GM12865 (cell line): ENCODE data around the gene AGPAT4.

ENCODE experiments used
- DNase-seq: peaks from one replicate; pipeline ENCODE4 v3.0.0; 2010; ENCODE audit warnings: low read depth
- H3K4me3 ChIP-seq: 2 replicates; pipeline ENCODE4 v1.5.1; 2011; ENCODE audit warnings: mild to moderate bottlenecking, low read depth, low read length, control low read depth
- TF ChIP-seq, protein P1 (sequence below): IDR thresholded peaks from 2 replicates; pipeline ENCODE4 v1.5.1; 2011; ENCODE audit warnings: low read length, control low read depth, low read depth, inconsistent platforms; ENCODE audit not compliant: insufficient read depth; ENCODE audit errors: missing control alignments

The AGPAT4 gene

DNA sequence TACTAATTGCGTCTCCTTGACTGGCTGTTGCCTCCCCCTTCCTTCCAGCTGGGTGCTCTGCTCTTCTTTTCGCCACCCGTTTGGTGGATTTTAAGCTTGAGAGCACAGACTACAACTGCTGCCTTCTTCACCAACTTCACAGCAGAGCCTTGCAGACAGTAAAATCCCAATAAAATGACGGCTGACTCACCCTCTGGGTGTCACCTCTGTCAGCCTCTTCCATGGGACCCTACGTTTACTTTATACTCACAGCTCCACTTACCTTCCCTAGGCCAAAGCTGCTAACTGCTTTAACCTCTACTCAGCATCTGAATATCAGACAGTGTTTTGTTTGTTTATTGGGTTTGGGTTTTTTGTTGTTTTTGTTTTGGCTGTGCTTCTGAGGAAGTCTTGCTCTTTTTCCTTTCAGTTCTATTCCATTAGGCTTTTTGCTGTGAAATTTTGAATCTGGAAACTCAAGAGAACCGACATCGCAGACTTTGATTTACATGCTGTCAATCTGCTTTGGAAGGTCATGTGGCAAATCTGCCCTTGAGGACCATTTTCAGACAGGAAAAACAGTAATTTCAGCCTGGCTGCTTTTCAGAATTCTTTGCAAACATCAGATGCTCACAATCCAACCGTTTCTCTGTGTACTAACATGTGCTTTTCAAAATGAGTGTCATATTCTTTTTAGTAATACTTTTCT lies 2.4 kb downstream of the AGPAT4 start:
- TF ChIP-seq, protein P1, sequence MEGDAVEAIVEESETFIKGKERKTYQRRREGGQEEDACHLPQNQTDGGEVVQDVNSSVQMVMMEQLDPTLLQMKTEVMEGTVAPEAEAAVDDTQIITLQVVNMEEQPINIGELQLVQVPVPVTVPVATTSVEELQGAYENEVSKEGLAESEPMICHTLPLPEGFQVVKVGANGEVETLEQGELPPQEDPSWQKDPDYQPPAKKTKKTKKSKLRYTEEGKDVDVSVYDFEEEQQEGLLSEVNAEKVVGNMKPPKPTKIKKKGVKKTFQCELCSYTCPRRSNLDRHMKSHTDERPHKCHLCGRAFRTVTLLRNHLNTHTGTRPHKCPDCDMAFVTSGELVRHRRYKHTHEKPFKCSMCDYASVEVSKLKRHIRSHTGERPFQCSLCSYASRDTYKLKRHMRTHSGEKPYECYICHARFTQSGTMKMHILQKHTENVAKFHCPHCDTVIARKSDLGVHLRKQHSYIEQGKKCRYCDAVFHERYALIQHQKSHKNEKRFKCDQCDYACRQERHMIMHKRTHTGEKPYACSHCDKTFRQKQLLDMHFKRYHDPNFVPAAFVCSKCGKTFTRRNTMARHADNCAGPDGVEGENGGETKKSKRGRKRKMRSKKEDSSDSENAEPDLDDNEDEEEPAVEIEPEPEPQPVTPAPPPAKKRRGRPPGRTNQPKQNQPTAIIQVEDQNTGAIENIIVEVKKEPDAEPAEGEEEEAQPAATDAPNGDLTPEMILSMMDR, result no peak
- DNase-seq, result no peak
- no peak overlapping the region for H3K4me3 ChIP-seq

- TF ChIP-seq, protein P1, result no peak
- H3K4me3 ChIP-seq, result no peak overlapping the region
- DNase-seq, result no peak
Measured at GRCh38 chr6:161270116-161270515, 3.7 kb downstream of the AGPAT4 start.

- TF ChIP-seq, protein P1, result no peak
- no peak for DNase-seq
- H3K4me3 ChIP-seq, result no peak overlapping the region
Measured at GRCh38 chr6:161269310-161269709, 4.6 kb downstream of the AGPAT4 start.

GRCh38 chr6:161268531-161269210 lies 5.2 kb downstream of the AGPAT4 start:
- H3K4me3 ChIP-seq, result no peak overlapping the region
- TF ChIP-seq, protein P1, result no peak
- no peak for DNase-seq

GRCh38 chr6:161266513-161267230 lies 7.2 kb downstream of the AGPAT4 start:
- no peak for DNase-seq
- H3K4me3 ChIP-seq, result no peak overlapping the region
- TF ChIP-seq, protein P1, result no peak

GRCh38 chr6:161265975-161266374 lies 7.9 kb downstream of the AGPAT4 start:
- TF ChIP-seq, protein P1, result no peak
- peak; percentile 47 for DNase-seq
- H3K4me3 ChIP-seq, result no peak overlapping the region
